Right lobe of liver (tissue), 4 donors: ENCODE results near the gene KRT32.

Experiments
- CTCF ChIP-seq, 4 donors: fragments of 200-600 bp in 3 of 4; fragments of 450-650 bp in 1 of 4; IDR thresholded peaks; one replicate each; pipeline versions ENCODE4 v1.5.1 to v1.8.0; 2016 to 2022; ENCODE audit warnings: antibody characterized with exemption in 4 of 4, mild to moderate bottlenecking in 2 of 4
- POLR2A ChIP-seq: fragments of 450-650 bp; IDR thresholded peaks from one replicate; pipeline ENCODE4 v1.6.1; 2017; ENCODE audit warnings: antibody characterized with exemption, mild to moderate bottlenecking
- donor health status: DM: no; HTN: no; CAD: no.
- donor health status: DM: no; HTN: no; CAD: no.
- donor health status: DM: no; HTN: yes; CAD: no.

DNA sequence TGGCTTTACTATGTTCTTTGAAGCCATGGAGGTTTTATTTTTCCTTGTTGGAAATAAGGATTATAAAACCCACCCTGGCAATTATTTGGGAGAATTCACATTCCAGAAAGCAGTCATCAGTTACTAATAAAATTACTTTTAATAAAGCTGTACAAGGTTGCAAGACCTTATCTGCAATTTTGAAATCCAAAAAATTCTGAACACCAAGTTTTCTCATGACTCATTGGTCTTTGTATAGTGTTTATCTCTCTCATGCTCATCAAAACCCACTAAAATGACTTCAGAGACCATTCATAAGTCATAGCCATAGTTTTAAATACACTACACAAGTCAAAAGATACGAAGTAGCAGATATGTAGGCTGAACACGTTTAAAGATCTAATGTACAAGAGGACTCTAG is 20.4 kb downstream of the KRT32 start:
- TF ChIP-seq POLR2A = no peak
- no peak for TF ChIP-seq CTCF (IDR thresholded peaks at IDR 0.05)
